ENCODE measurements around the gene MTSS2.

MTSS2 gene

DNA sequence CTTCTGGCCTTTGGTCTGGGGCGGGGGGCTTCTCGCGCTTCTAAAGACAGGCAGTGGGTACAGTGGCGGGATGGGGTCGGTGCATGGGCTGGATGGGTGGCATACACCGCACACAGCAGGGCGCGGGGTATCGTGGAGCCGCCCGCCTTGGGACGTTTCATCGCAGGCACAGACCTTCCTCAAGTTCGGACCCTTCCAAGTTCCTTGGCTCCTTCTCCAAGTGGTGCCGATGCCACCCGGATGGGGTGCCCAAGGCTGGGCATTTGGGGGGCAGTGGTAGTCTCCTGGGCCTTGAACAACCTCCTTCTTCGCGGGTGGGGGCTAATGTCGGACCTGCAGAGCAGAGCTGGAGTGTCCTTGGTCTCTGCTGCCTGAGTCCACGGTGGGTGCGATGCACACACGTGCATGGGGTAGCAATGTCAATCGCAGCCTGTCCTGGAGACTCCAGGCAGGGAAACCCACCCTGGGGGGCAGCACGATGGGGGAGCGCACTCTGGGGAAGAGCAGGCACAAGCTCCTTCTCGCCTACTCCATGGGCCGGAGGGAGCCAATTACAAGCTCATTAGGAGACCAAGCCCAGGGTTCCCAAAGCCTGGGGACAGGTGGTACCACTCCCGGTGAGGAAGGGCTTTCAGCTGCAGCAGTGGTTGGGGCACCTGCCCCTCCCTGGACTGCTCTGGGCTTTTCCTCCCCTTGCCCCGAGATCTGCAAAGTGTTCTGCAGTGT lies 686 bp upstream of the MTSS2 start:
- no peaks in the 10 kb centered on the region for H3K27me3 ChIP-seq (ENCODE audit: control insufficient read depth in 3 of 3, insufficient read depth in 3 of 3, low read depth in 1 of 3, low read length in 3 of 3)
- peak overlapping the region; percentile 20 for H3K27ac ChIP-seq (replicated peaks; ENCODE audit: low read length)
- H3K79me1 ChIP-seq (ENCODE audit: low read depth, low read length): peaks cover 13% of the 10 kb centered on the region
- H2BK15ac ChIP-seq (ENCODE audit: low read length): peak overlapping the region; percentile 99
- DNase-seq (ENCODE audit: low spot score): no peak
- H3K36me3 ChIP-seq (replicated peaks in 1 of 2; ENCODE audit: control insufficient read depth in 2 of 2, insufficient read depth in 2 of 2, low read length in 2 of 2): peaks cover 3 to 11% of the 10 kb centered on the region in 2 donors
- H3K9ac ChIP-seq (ENCODE audit: low read depth, low read length, poor library complexity): peak overlapping the region; percentile 50
- peak overlapping the region; percentile 65 to 92 for H3K4me3 ChIP-seq (ENCODE audit: low read length in 2 of 2)
- H3K18ac ChIP-seq (ENCODE audit: low read length): peak overlapping the region; percentile 99
- peak overlapping the region; percentile 77 for H3K4ac ChIP-seq (ENCODE audit: low read length)
- peak overlapping the region; percentile 95 for H3K4me2 ChIP-seq (ENCODE audit: insufficient read depth, low read length, poor library complexity, severe bottlenecking)
- H2BK5ac ChIP-seq (ENCODE audit: low read length): peak overlapping the region; percentile 84
- H3K9me3 ChIP-seq (replicated peaks in 1 of 2; ENCODE audit: control insufficient read depth in 2 of 2, insufficient read depth in 1 of 2, low read depth in 1 of 2, low read length in 2 of 2): peaks cover 0 to 2% of the 10 kb centered on the region in 2 donors
- no peak overlapping the region for H4K8ac ChIP-seq (ENCODE audit: low read depth, low read length)
- peak overlapping the region; percentile 11 for H2BK12ac ChIP-seq (ENCODE audit: low read length)
- H2AK5ac ChIP-seq (ENCODE audit: low read depth, low read length): peak overlapping the region; percentile 100
- H3K23ac ChIP-seq (ENCODE audit: low read depth, low read length, poor library complexity): peak overlapping the region; percentile 68
- peak overlapping the region; percentile 49 for H3K14ac ChIP-seq (ENCODE audit: low read length)
- peak overlapping the region; percentile 70 for H2BK120ac ChIP-seq (ENCODE audit: low read depth, low read length)
- H4K91ac ChIP-seq (ENCODE audit: low read depth, low read length, poor library complexity): peak overlapping the region; percentile 22
- WGBS, 2 donors (ENCODE audit: extremely low coverage in 2 of 2, insufficient read length in 2 of 2, insufficient replicate concordance in 1 of 2): no CpG with 5 or more reads among the region's 29 CpGs
- H3K4me1 ChIP-seq (ENCODE audit: control insufficient read depth in 2 of 2, insufficient read depth in 1 of 2, low read depth in 1 of 2, low read length in 2 of 2): peaks cover 30 to 31% of the 10 kb centered on the region in 2 donors
- peak overlapping the region; percentile 88 for H2AFZ ChIP-seq (ENCODE audit: low read length)

DNA sequence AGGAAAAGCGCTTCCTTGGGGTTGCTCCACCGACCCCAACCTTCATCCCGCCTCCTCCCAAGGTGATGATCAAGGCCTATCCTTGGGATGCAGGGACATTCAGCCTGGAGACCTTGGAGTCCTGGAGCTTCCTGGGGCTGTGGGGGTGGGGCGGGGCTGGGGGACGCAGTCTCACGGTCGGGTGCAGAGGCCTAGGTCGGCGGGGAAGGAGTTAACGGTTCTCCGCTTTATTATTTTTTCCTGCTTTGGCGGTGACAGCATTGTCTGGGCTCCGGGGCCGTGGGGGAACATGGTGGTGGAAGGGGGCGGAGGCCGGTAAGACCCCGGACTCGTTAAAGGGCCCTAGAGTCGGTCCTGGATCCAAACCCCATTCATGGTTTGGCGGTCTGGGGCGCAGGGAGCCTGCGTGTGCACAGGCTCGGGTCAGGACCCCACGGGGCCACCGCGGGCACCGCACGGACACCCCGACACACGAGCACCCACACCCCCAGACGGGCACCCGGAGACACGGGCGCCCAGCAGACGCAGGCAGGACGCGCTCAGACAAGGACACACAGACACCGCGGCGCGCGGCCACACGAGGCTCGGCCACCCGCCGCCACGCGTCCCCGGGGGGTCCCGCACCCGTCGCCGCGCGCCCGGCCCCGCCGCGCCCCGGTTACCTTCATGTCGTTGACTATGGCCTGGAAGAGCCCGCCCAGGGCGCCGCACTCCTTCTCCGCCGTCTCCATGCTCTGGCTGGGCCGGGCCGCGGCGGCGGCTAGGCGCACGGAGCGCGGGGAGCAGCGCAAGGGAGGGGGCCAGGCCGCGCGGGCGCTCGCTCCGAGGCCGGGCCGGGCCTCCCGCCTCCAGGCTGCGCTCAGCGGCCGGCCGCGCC lies 554 bp downstream of the MTSS2 start:
- Histone ChIP-seq H3K4me2 (ENCODE audit: insufficient read depth, low read length, poor library complexity, severe bottlenecking) (peak overlapping the region; percentile 95), H2BK12ac (ENCODE audit: low read length) (peak overlapping the region; percentile 58), H3K18ac (ENCODE audit: low read length) (peak overlapping the region; percentile 97), H3K27me3 (ENCODE audit: control insufficient read depth in 3 of 3, insufficient read depth in 3 of 3, low read depth in 1 of 3, low read length in 3 of 3) (no peaks in the 10 kb centered on the region), H2BK5ac (ENCODE audit: low read length) (no peak overlapping the region), H3K9ac (ENCODE audit: low read depth, low read length, poor library complexity) (peak overlapping the region; percentile 94), H4K91ac (ENCODE audit: low read depth, low read length, poor library complexity) (no peak overlapping the region), H3K4me1 (ENCODE audit: control insufficient read depth in 2 of 2, insufficient read depth in 1 of 2, low read depth in 1 of 2, low read length in 2 of 2) (peaks cover 27 to 32% of the 10 kb centered on the region in 2 donors), H3K36me3 (replicated peaks in 1 of 2; ENCODE audit: control insufficient read depth in 2 of 2, insufficient read depth in 2 of 2, low read length in 2 of 2) (peaks cover 4 to 19% of the 10 kb centered on the region in 2 donors), H3K4ac (ENCODE audit: low read length) (no peak overlapping the region), H2BK120ac (ENCODE audit: low read depth, low read length) (no peak overlapping the region), H2AK5ac (ENCODE audit: low read depth, low read length) (peak overlapping the region; percentile 89), H3K79me1 (ENCODE audit: low read depth, low read length) (peaks cover 23% of the 10 kb centered on the region), H3K4me3 (ENCODE audit: low read length in 2 of 2) (peak overlapping the region; percentile 92), H3K23ac (ENCODE audit: low read depth, low read length, poor library complexity) (peak overlapping the region; percentile 68), H3K14ac (ENCODE audit: low read length) (peak overlapping the region; percentile 97), H3K27ac (replicated peaks; ENCODE audit: low read length) (peak overlapping the region; percentile 4), H3K9me3 (replicated peaks in 1 of 2; ENCODE audit: control insufficient read depth in 2 of 2, insufficient read depth in 1 of 2, low read depth in 1 of 2, low read length in 2 of 2) (peaks cover 0 to 2% of the 10 kb centered on the region in 2 donors), H2AFZ (ENCODE audit: low read length) (peak overlapping the region; percentile 86), H2BK15ac (ENCODE audit: low read length) (no peak overlapping the region), H4K8ac (ENCODE audit: low read depth, low read length) (no peak overlapping the region)
- DNase-seq (ENCODE audit: low spot score): no peak
- WGBS, 2 donors (ENCODE audit: extremely low coverage in 2 of 2, insufficient read length in 2 of 2, insufficient replicate concordance in 1 of 2): no CpG with 5 or more reads among the region's 90 CpGs

DNA sequence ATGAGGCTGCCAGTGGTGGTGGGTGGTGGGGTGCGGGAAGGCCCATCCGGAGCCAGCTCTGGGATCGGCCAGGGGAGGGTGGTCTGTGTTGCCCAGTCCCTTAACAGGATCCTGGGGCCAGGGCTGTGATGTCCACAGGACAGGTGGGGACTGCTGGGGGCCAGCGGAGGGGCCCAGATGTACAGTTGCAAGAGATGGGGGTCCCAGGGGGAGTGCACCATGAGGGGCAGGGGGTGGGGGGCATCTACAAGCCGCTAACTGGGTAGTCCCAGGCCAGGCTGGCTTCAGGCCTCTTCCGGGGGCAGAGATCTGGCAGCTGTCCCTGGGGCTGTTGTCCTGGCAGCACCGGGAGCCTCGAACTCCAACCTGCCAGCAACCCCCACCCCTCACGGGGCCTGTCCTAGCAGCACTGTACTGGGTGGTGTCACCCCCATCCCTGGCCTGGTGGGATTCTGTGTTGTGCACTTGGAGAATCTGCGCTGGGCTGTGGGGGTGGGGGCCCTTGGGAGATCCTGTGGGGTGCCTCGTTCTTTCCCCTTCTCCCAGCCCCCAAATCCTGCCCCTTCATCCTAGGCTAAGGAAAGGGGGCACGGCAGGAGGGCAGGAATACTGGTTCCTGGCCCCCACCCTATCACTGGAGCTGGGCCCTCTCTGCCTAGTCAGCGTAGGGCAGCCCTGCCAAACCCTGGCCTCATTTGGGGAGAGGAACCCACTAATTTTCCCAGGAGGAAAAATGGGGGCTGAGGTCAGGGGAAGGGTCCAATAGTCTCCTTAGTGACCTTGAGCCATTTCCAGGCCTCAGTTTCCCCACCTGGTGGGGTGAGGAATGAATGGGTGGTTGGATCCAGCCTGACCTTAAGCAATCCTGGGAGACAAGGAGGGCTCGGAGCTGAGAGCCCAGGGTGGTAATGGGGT lies 1.4 kb downstream of the MTSS2 start:
- peaks cover 26% of the 10 kb centered on the region for H3K79me1 ChIP-seq (ENCODE audit: low read depth, low read length)
- H3K14ac ChIP-seq (ENCODE audit: low read length): peak overlapping the region; percentile 31
- no peak overlapping the region for H4K91ac ChIP-seq (ENCODE audit: low read depth, low read length, poor library complexity)
- H2AFZ ChIP-seq (ENCODE audit: low read length): no peak overlapping the region
- peak overlapping the region; percentile 66 for H2BK5ac ChIP-seq (ENCODE audit: low read length)
- H3K27ac ChIP-seq (replicated peaks; ENCODE audit: low read length): no peak overlapping the region
- peaks cover 5 to 25% of the 10 kb centered on the region in 2 donors for H3K36me3 ChIP-seq (replicated peaks in 1 of 2; ENCODE audit: control insufficient read depth in 2 of 2, insufficient read depth in 2 of 2, low read length in 2 of 2)
- peak overlapping the region; percentile 55 for H2BK15ac ChIP-seq (ENCODE audit: low read length)
- no peak overlapping the region for H2BK120ac ChIP-seq (ENCODE audit: low read depth, low read length)
- no peak for DNase-seq (ENCODE audit: low spot score)
- H3K9me3 ChIP-seq (replicated peaks in 1 of 2; ENCODE audit: control insufficient read depth in 2 of 2, insufficient read depth in 1 of 2, low read depth in 1 of 2, low read length in 2 of 2): peaks cover 0 to 2% of the 10 kb centered on the region in 2 donors
- peak overlapping the region; percentile 95 for H3K4me2 ChIP-seq (ENCODE audit: insufficient read depth, low read length, poor library complexity, severe bottlenecking)
- H3K27me3 ChIP-seq (ENCODE audit: control insufficient read depth in 3 of 3, insufficient read depth in 3 of 3, low read depth in 1 of 3, low read length in 3 of 3): no peaks in the 10 kb centered on the region
- peak overlapping the region; percentile 31 for H3K23ac ChIP-seq (ENCODE audit: low read depth, low read length, poor library complexity)
- peak overlapping the region; percentile 11 for H3K18ac ChIP-seq (ENCODE audit: low read length)
- H3K9ac ChIP-seq (ENCODE audit: low read depth, low read length, poor library complexity): peak overlapping the region; percentile 70
- peak overlapping the region; percentile 73 to 92 for H3K4me3 ChIP-seq (ENCODE audit: low read length in 2 of 2)
- H3K4ac ChIP-seq (ENCODE audit: low read length): no peak overlapping the region
- WGBS, 2 donors (ENCODE audit: extremely low coverage in 2 of 2, insufficient read length in 2 of 2, insufficient replicate concordance in 1 of 2): no CpG with 5 or more reads among the region's 14 CpGs
- H2BK12ac ChIP-seq (ENCODE audit: low read length): no peak overlapping the region
- H3K4me1 ChIP-seq (ENCODE audit: control insufficient read depth in 2 of 2, insufficient read depth in 1 of 2, low read depth in 1 of 2, low read length in 2 of 2): peaks cover 27 to 35% of the 10 kb centered on the region in 2 donors
- H4K8ac ChIP-seq (ENCODE audit: low read depth, low read length): no peak overlapping the region
- H2AK5ac ChIP-seq (ENCODE audit: low read depth, low read length): peak overlapping the region; percentile 61
